Glutamatergic neuron (in vitro differentiated cells): Measurements from ENCODE around the gene FUT9. TPM values are rescaled to one million over a fixed set of nuclear protein-coding genes. Genes with fewer than 3 reads are reported as not detected.

Source experiments
- DNase-seq: peaks from one replicate; pipeline ENCODE4 v3.0.0; 2022
- H3K27ac Mint-ChIP-seq: one replicate; pipeline ENCODE4 v1.8.0; 2020; ENCODE audit warnings: mild to moderate bottlenecking, mixed read lengths, inconsistent platforms; ENCODE audit not compliant: unreplicated experiment
- H3K27me3 Mint-ChIP-seq: one replicate; pipeline ENCODE4 v1.8.0; 2020; ENCODE audit warnings: mild to moderate bottlenecking, moderate library complexity, mixed read lengths, inconsistent platforms; ENCODE audit not compliant: unreplicated experiment
- H3K36me3 Mint-ChIP-seq: one replicate; pipeline ENCODE4 v1.8.0; 2020; ENCODE audit warnings: mild to moderate bottlenecking, mixed read lengths, inconsistent platforms; ENCODE audit not compliant: unreplicated experiment
- H3K4me1 Mint-ChIP-seq: one replicate; pipeline ENCODE4 v1.8.0; 2020; ENCODE audit warnings: mild to moderate bottlenecking, low read depth, mixed read lengths, inconsistent platforms; ENCODE audit not compliant: unreplicated experiment
- H3K4me3 Mint-ChIP-seq: one replicate; pipeline ENCODE4 v1.8.0; 2020; ENCODE audit warnings: mild to moderate bottlenecking, mixed read lengths, inconsistent platforms; ENCODE audit not compliant: unreplicated experiment
- H3K9me3 Mint-ChIP-seq: one replicate; pipeline ENCODE4 v1.8.0; 2020; ENCODE audit warnings: mild to moderate bottlenecking, moderate library complexity, mixed read lengths, inconsistent platforms; ENCODE audit not compliant: unreplicated experiment
- CTCF ChIP-seq: fragments of 200-600 bp; sonication (generic); IDR thresholded peaks from one replicate; pipeline ENCODE4 v1.5.0; 2021; ENCODE audit not compliant: partially characterized antibody, unreplicated experiment
- total RNA-seq: library from RNA; stranded (reverse); fragmentation: NEBNext Ultra II Directional; extraction: Animal tissue kit (Norgen Biotek cat#: 25700); gene quantifications from one replicate; pipeline ENCODE4 v1.2.1, GENCODE V29; 2021; ENCODE audit not compliant: unreplicated experiment

The FUT9 gene
- total RNA-seq, 1 donor from 2014 or later: 0.54 TPM

GRCh38 chr6:96212066-96212465 is 196.3 kb downstream of the FUT9 start:
- no peak overlapping the region for H3K4me3 Mint-ChIP-seq
- no peaks in the 10 kb centered on the region for H3K27me3 Mint-ChIP-seq
- no peak for TF ChIP-seq CTCF
- no peaks in the 10 kb centered on the region for H3K9me3 Mint-ChIP-seq
- no peaks in the 10 kb centered on the region for H3K4me1 Mint-ChIP-seq
- H3K27ac Mint-ChIP-seq: no peak overlapping the region
- no peak for DNase-seq
- H3K36me3 Mint-ChIP-seq: no peaks in the 10 kb centered on the region

GRCh38 chr6:96213784-96214183 is 198.0 kb downstream of the FUT9 start:
- H3K9me3 Mint-ChIP-seq: no peaks in the 10 kb centered on the region
- no peaks in the 10 kb centered on the region for H3K27me3 Mint-ChIP-seq
- TF ChIP-seq CTCF: no peak
- no peak for DNase-seq
- no peak overlapping the region for H3K27ac Mint-ChIP-seq
- no peaks in the 10 kb centered on the region for H3K36me3 Mint-ChIP-seq
- no peak overlapping the region for H3K4me3 Mint-ChIP-seq
- no peaks in the 10 kb centered on the region for H3K4me1 Mint-ChIP-seq

GRCh38 chr6:96223695-96224094 is 207.9 kb downstream of the FUT9 start:
- no peak for DNase-seq
- no peak overlapping the region for H3K27ac Mint-ChIP-seq
- H3K4me3 Mint-ChIP-seq: no peak overlapping the region

GRCh38 chr6:96227135-96227534 is 211.4 kb downstream of the FUT9 start:
- Mint-ChIP-seq H3K27me3 (peaks cover 3% of the 10 kb centered on the region), H3K36me3 (no peaks in the 10 kb centered on the region), H3K4me1 (no peaks in the 10 kb centered on the region), H3K4me3 (no peak overlapping the region), H3K9me3 (peaks cover 2% of the 10 kb centered on the region), H3K27ac (no peak overlapping the region)
- no peak for DNase-seq
- no peak for TF ChIP-seq CTCF

More at GRCh38 chr6:96223695-96224094, 207.9 kb downstream of the FUT9 start:
- Mint-ChIP-seq H3K4me1 (no peaks in the 10 kb centered on the region), H3K9me3 (peaks cover 2% of the 10 kb centered on the region), H3K36me3 (no peaks in the 10 kb centered on the region), H3K27me3 (peaks cover 3% of the 10 kb centered on the region)
- TF ChIP-seq CTCF: no peak

GRCh38 chr6:96234444-96234843 is 218.7 kb downstream of the FUT9 start:
- no peak for DNase-seq
- no peaks in the 10 kb centered on the region for H3K27me3 Mint-ChIP-seq
- H3K36me3 Mint-ChIP-seq: no peaks in the 10 kb centered on the region
- TF ChIP-seq CTCF: no peak
- H3K4me1 Mint-ChIP-seq: no peaks in the 10 kb centered on the region
- no peak overlapping the region for H3K4me3 Mint-ChIP-seq
- no peaks in the 10 kb centered on the region for H3K9me3 Mint-ChIP-seq
- no peak overlapping the region for H3K27ac Mint-ChIP-seq
